B cell (primary cell): Measurements from ENCODE around the gene TMEM260.

Experiments used
- EZH2 ChIP-seq: IDR thresholded peaks from 2 replicates; pipeline ENCODE4 v1.6.1; 2012; ENCODE audit warnings: borderline replicate concordance, low read depth, mild to moderate bottlenecking, moderate library complexity, low read length; ENCODE audit not compliant: insufficient read depth, poor library complexity, severe bottlenecking
- TF ChIP-seq, protein P1 (sequence below): fragments of 200-600 bp; IDR thresholded peaks from one replicate; pipeline ENCODE4 v1.8.0; 2022; ENCODE audit warnings: antibody characterized with exemption, mild to moderate bottlenecking

- TF ChIP-seq EZH2, result no peak
- TF ChIP-seq, protein P1, sequence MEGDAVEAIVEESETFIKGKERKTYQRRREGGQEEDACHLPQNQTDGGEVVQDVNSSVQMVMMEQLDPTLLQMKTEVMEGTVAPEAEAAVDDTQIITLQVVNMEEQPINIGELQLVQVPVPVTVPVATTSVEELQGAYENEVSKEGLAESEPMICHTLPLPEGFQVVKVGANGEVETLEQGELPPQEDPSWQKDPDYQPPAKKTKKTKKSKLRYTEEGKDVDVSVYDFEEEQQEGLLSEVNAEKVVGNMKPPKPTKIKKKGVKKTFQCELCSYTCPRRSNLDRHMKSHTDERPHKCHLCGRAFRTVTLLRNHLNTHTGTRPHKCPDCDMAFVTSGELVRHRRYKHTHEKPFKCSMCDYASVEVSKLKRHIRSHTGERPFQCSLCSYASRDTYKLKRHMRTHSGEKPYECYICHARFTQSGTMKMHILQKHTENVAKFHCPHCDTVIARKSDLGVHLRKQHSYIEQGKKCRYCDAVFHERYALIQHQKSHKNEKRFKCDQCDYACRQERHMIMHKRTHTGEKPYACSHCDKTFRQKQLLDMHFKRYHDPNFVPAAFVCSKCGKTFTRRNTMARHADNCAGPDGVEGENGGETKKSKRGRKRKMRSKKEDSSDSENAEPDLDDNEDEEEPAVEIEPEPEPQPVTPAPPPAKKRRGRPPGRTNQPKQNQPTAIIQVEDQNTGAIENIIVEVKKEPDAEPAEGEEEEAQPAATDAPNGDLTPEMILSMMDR, result no peak
These were observed 52.6 kb downstream of the TMEM260 start for GRCh38 chr14:56632195-56632594.
